Anterior cingulate cortex (tissue), 58 donors: ENCODE data around the gene NRG2.

Source experiments
- DNase-seq, 58 donors: peaks; one replicate each; lab custom pipeline; 2025; lab: John Stamatoyannopoulos, UW

Gene NRG2

GRCh38 chr5:140014751-140015150, 28.3 kb downstream of the NRG2 start:
- DNase-seq = no peak

GRCh38 chr5:140013536-140013935, 29.6 kb downstream of the NRG2 start:
- DNase-seq = no peak

GRCh38 chr5:140012443-140012842, 30.7 kb downstream of the NRG2 start:
- no peak for DNase-seq

GRCh38 chr5:140011297-140011802, 31.7 kb downstream of the NRG2 start:
- DNase-seq = no peak

GRCh38 chr5:140010798-140011197, 32.3 kb downstream of the NRG2 start:
- no peak for DNase-seq

GRCh38 chr5:140007311-140007710, 35.8 kb downstream of the NRG2 start:
- DNase-seq = no peak

GRCh38 chr5:140005145-140005591, 37.9 kb downstream of the NRG2 start:
- peak in 1 of 58 donors; percentile 3 for DNase-seq

- no peak for DNase-seq
These were observed 38.9 kb downstream of the NRG2 start for GRCh38 chr5:140004174-140004573.

- no peak for DNase-seq
These were observed 39.6 kb downstream of the NRG2 start for GRCh38 chr5:140003519-140003918.

GRCh38 chr5:140000332-140000731, 42.8 kb downstream of the NRG2 start:
- peak in 25 of 58 donors; percentile 2 to 62 (median 21) for DNase-seq

GRCh38 chr5:139998837-139999236, 44.3 kb downstream of the NRG2 start:
- DNase-seq = no peak

GRCh38 chr5:139997276-139997675, 45.8 kb downstream of the NRG2 start:
- DNase-seq = no peak

GRCh38 chr5:139995929-139996328, 47.2 kb downstream of the NRG2 start:
- no peak for DNase-seq

GRCh38 chr5:139994234-139994633, 48.9 kb downstream of the NRG2 start:
- no peak for DNase-seq

- DNase-seq = no peak
These were observed 57.4 kb downstream of the NRG2 start for GRCh38 chr5:139985733-139986132.

GRCh38 chr5:139985290-139985689, 57.8 kb downstream of the NRG2 start:
- no peak for DNase-seq

- no peak for DNase-seq
These were observed 58.3 kb downstream of the NRG2 start for GRCh38 chr5:139984816-139985215.

- no peak for DNase-seq
These were observed 60.2 kb downstream of the NRG2 start for GRCh38 chr5:139982975-139983240.

- DNase-seq = peak in 34 of 58 donors; percentile 7 to 77 (median 28)
These were observed 60.7 kb downstream of the NRG2 start for GRCh38 chr5:139982157-139982974.

- DNase-seq = no peak
These were observed 62.3 kb downstream of the NRG2 start for GRCh38 chr5:139980765-139981164.

- no peak for DNase-seq
These were observed 63.2 kb downstream of the NRG2 start for GRCh38 chr5:139979943-139980342.

GRCh38 chr5:139979518-139979917, 63.6 kb downstream of the NRG2 start:
- no peak for DNase-seq

GRCh38 chr5:139976703-139977102, 66.4 kb downstream of the NRG2 start:
- no peak for DNase-seq
